LNCAP (cell line): Measurements from ENCODE around the gene LZTFL1.

Experiments
- CTCF ChIP-seq: fragments of 450-650 bp; IDR thresholded peaks from 2 replicates; pipeline ENCODE4 v1.5.1; 2017; ENCODE audit warnings: mild to moderate bottlenecking

LZTFL1 gene

GRCh38 chr3:45841420-45841756, 531 bp downstream of the LZTFL1 start:
- TF ChIP-seq CTCF, result no peak

- TF ChIP-seq CTCF, result no peak
These were observed 3.5 kb downstream of the LZTFL1 start for GRCh38 chr3:45838466-45838865.

GRCh38 chr3:45832699-45833098, 9.2 kb downstream of the LZTFL1 start:
- TF ChIP-seq CTCF, result peak; percentile 56

- TF ChIP-seq CTCF, result no peak
These were observed 11.8 kb downstream of the LZTFL1 start for GRCh38 chr3:45830121-45830520.

- no peak for TF ChIP-seq CTCF
These were observed 15.0 kb downstream of the LZTFL1 start for GRCh38 chr3:45826908-45827307.

GRCh38 chr3:45826321-45826720, 15.6 kb downstream of the LZTFL1 start:
- no peak for TF ChIP-seq CTCF

- no peak for TF ChIP-seq CTCF
These were observed 20.8 kb downstream of the LZTFL1 start for GRCh38 chr3:45821127-45821526.

GRCh38 chr3:45819543-45819942, 22.4 kb downstream of the LZTFL1 start:
- TF ChIP-seq CTCF, result no peak
